GM23338 (cell line): ENCODE results near the gene APBA2. TPM values are rescaled to one million over a fixed set of nuclear protein-coding genes. Genes with fewer than 3 reads are reported as not detected.

ENCODE experiments used
- ATAC-seq: fragments of 200-7000 bp; cut with Tn5 transposase; 3 replicates; pipeline ENCODE4 v1.9.1; 2020
- DNase-seq: peaks from one replicate; pipeline ENCODE4 v3.0.0-alpha.2; 2015; ENCODE audit warnings: low spot score
- H2AFZ ChIP-seq: fragments of 200-600 bp; sonication (generic); 2 replicates; pipeline ENCODE4 v1.8.0; 2016; ENCODE audit warnings: antibody characterized with exemption, mild to moderate bottlenecking, moderate library complexity
- H3F3A ChIP-seq: fragments of 200-600 bp; sonication (generic); replicated peaks from 2 replicates; pipeline ENCODE4 v1.8.0; 2017; ENCODE audit warnings: antibody characterized with exemption, mixed run types, low read depth
- H3K27ac ChIP-seq: fragments of 200-600 bp; sonication (generic); 2 replicates; pipeline ENCODE4 v1.6.1; 2016; ENCODE audit warnings: low read depth
- H3K27me3 ChIP-seq: fragments of 200-600 bp; sonication (generic); 2 replicates; pipeline ENCODE4 v1.8.0; 2016; ENCODE audit warnings: mild to moderate bottlenecking, mixed run types, moderate library complexity; ENCODE audit not compliant: insufficient read depth
- H3K36me3 ChIP-seq: fragments of 200-600 bp; sonication (generic); 2 replicates; pipeline ENCODE4 v1.8.0; 2016; ENCODE audit warnings: mild to moderate bottlenecking; ENCODE audit not compliant: insufficient read depth
- H3K4me1 ChIP-seq: fragments of 200-600 bp; sonication (generic); 2 replicates; pipeline ENCODE4 v1.8.0; 2016; ENCODE audit warnings: mild to moderate bottlenecking, moderate library complexity; ENCODE audit not compliant: insufficient read depth
- H3K4me2 ChIP-seq: fragments of 200-600 bp; sonication (generic); 2 replicates; pipeline ENCODE4 v1.7.1; 2017; ENCODE audit warnings: mixed run types
- H3K4me3 ChIP-seq: fragments of 200-600 bp; sonication (generic); 2 replicates; pipeline ENCODE4 v1.6.1; 2016; ENCODE audit warnings: mixed run types
- H3K79me2 ChIP-seq: fragments of 200-600 bp; sonication (generic); replicated peaks from 2 replicates; pipeline ENCODE4 v1.8.0; 2017; ENCODE audit warnings: mild to moderate bottlenecking; ENCODE audit not compliant: insufficient read depth
- H3K9me2 ChIP-seq: fragments of 200-600 bp; sonication (generic); 2 replicates; pipeline ENCODE4 v1.8.0; 2017; ENCODE audit not compliant: insufficient read depth
- H4K20me1 ChIP-seq: fragments of 200-600 bp; sonication (generic); replicated peaks from 2 replicates; pipeline ENCODE4 v1.8.0; 2017; ENCODE audit warnings: mild to moderate bottlenecking; ENCODE audit not compliant: insufficient read depth
- H3K27ac Mint-ChIP-seq: 2 replicates; pipeline ENCODE4 v1.8.0; 2020; ENCODE audit warnings: inconsistent platforms, mild to moderate bottlenecking, moderate library complexity, mixed read lengths
- H3K27me3 Mint-ChIP-seq: 3 replicates; pipeline ENCODE4 v1.8.0; 2022; ENCODE audit warnings: low read depth, mild to moderate bottlenecking, moderate library complexity, mixed read lengths, inconsistent platforms; ENCODE audit not compliant: insufficient read depth, poor library complexity
- H3K36me3 Mint-ChIP-seq: 3 replicates; pipeline ENCODE4 v1.8.0; 2021; ENCODE audit warnings: low read depth, mild to moderate bottlenecking, inconsistent platforms, moderate library complexity, mixed read lengths
- H3K4me1 Mint-ChIP-seq: 3 replicates; pipeline ENCODE4 v1.8.0; 2020; ENCODE audit warnings: mild to moderate bottlenecking, inconsistent platforms, mixed read lengths
- H3K4me3 Mint-ChIP-seq: 3 replicates; pipeline ENCODE4 v1.8.0; 2021; ENCODE audit warnings: moderate library complexity, mild to moderate bottlenecking, inconsistent platforms, mixed read lengths
- H3K9me3 Mint-ChIP-seq: 3 replicates; pipeline ENCODE4 v1.8.0; 2020; ENCODE audit warnings: moderate library complexity, mild to moderate bottlenecking, inconsistent platforms, mixed read lengths
- CREB1 ChIP-seq: fragments of 250-450 bp; sonication (Bioruptor Pico); IDR thresholded peaks from 2 replicates; pipeline ENCODE4 v1.5.0; 2020; ENCODE audit warnings: low read depth, mild to moderate bottlenecking, moderate library complexity
- EZH2phosphoT487 ChIP-seq: fragments of 200-600 bp; sonication (generic); IDR thresholded peaks from one replicate; pipeline ENCODE4 v1.8.1; 2018; ENCODE audit warnings: antibody characterized with exemption; ENCODE audit not compliant: unreplicated experiment
- JUNB ChIP-seq: IDR thresholded peaks from one replicate; pipeline ENCODE4 v1.6.1; 2016; ENCODE audit warnings: antibody characterized with exemption; ENCODE audit not compliant: unreplicated experiment
- ZNF114 ChIP-seq: fragments of 250-450 bp; sonication (Bioruptor Pico); IDR thresholded peaks from 2 replicates; pipeline ENCODE4 v1.5.0; 2020; ENCODE audit warnings: mild to moderate bottlenecking, moderate library complexity
- polyA plus RNA-seq: library from polyadenylated mRNA; unstranded; fragments of >200 nt; fragmentation: Nextera tagmentation; extraction: Ambion mirVana; gene quantifications from 2 replicates; pipeline ENCODE4 v1.2.1, GENCODE V29; 2016
- total RNA-seq: library from RNA; depleted of rRNA; stranded (reverse); fragments of >200 nt; shearing (Covaris generic); gene quantifications from 2 replicates; pipeline ENCODE4 v1.2.3, GENCODE V29; 2014
- TF ChIP-seq, protein P1 (sequence below): IDR thresholded peaks from one replicate; pipeline ENCODE4 v1.6.1; 2018; ENCODE audit warnings: antibody characterized with exemption; ENCODE audit not compliant: unreplicated experiment
- TF ChIP-seq, protein P2 (sequence below), 2 experiments: fragments of 200-600 bp in 1 of 2; sonication (generic) in 1 of 2; conservative IDR thresholded peaks; 2 replicates each; pipeline versions ENCODE4 v1.5.1 to v1.6.1; 2016 to 2017; ENCODE audit warnings: antibody characterized with exemption in 2 of 2, low read depth in 2 of 2, mild to moderate bottlenecking in 2 of 2, moderate library complexity in 1 of 2
- TF ChIP-seq, protein P3 (sequence below): fragments of 250-450 bp; sonication (Bioruptor Pico); IDR thresholded peaks from 2 replicates; pipeline ENCODE4 v1.5.0; 2020; ENCODE audit warnings: mild to moderate bottlenecking, moderate library complexity

The APBA2 gene
- total and polyA plus RNA-seq, 2 experiments from 2014 or later, result 5.9 to 24.7 TPM

- TF ChIP-seq, protein P1, sequence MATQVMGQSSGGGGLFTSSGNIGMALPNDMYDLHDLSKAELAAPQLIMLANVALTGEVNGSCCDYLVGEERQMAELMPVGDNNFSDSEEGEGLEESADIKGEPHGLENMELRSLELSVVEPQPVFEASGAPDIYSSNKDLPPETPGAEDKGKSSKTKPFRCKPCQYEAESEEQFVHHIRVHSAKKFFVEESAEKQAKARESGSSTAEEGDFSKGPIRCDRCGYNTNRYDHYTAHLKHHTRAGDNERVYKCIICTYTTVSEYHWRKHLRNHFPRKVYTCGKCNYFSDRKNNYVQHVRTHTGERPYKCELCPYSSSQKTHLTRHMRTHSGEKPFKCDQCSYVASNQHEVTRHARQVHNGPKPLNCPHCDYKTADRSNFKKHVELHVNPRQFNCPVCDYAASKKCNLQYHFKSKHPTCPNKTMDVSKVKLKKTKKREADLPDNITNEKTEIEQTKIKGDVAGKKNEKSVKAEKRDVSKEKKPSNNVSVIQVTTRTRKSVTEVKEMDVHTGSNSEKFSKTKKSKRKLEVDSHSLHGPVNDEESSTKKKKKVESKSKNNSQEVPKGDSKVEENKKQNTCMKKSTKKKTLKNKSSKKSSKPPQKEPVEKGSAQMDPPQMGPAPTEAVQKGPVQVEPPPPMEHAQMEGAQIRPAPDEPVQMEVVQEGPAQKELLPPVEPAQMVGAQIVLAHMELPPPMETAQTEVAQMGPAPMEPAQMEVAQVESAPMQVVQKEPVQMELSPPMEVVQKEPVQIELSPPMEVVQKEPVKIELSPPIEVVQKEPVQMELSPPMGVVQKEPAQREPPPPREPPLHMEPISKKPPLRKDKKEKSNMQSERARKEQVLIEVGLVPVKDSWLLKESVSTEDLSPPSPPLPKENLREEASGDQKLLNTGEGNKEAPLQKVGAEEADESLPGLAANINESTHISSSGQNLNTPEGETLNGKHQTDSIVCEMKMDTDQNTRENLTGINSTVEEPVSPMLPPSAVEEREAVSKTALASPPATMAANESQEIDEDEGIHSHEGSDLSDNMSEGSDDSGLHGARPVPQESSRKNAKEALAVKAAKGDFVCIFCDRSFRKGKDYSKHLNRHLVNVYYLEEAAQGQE, result no peak
Observed at GRCh38 chr15:28994831-28995596, 109.2 kb downstream of the APBA2 start (continued).

DNA sequence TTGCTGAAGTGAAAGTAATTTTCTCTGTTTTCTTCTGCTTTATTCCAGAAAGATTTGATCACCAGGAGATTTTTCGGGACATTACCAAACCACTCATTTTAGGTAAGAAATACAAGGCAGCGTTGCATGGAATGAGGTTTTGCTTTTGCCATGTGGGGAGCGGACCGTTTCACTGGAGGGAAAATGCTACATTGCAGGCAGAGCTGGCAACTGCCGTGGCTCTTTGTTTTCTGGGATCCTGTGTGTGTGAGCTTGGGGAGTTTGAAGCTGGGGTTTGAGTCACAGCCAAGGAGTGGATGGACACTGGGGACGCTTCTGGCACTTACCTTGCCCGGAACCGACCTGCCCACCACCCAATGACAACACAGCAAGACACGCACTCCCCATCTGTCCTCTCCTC, 109.9 kb downstream of the APBA2 start:
- Mint-ChIP-seq H3K27ac (no peak overlapping the region), H3K4me3 (no peak overlapping the region), H3K4me1 (peaks cover 33% of the 10 kb centered on the region), H3K36me3 (peaks cover 4% of the 10 kb centered on the region; the same call in 1 of the 3 replicates), H3K9me3 (no peaks in the 10 kb centered on the region), H3K27me3 (peaks cover 4% of the 10 kb centered on the region)
- Histone ChIP-seq H4K20me1 (no peaks in the 10 kb centered on the region), H3K4me3 (no peak overlapping the region), H3K9me2 (no peaks in the 10 kb centered on the region), H3K4me2 (no peak overlapping the region), H3K27ac (no peak overlapping the region), H3F3A (no peaks in the 10 kb centered on the region), H3K27me3 (no peaks in the 10 kb centered on the region), H3K4me1 (peaks cover 11% of the 10 kb centered on the region; the same call in 1 of the 2 replicates), H3K79me2 (no peaks in the 10 kb centered on the region), H2AFZ (no peak overlapping the region), H3K36me3 (no peaks in the 10 kb centered on the region)
- no peak for DNase-seq
- no peak for ATAC-seq
- TF ChIP-seq ZNF114 (CRISPR knock-in tag) (no peak), CREB1 (CRISPR knock-in tag) (no peak), JUNB (no peak)

- Mint-ChIP-seq H3K27ac (no peak overlapping the region), H3K9me3 (no peaks in the 10 kb centered on the region)
- TF ChIP-seq CREB1 (CRISPR knock-in tag) (no peak), EZH2phosphoT487 (no peak)
- TF ChIP-seq, protein P2, sequence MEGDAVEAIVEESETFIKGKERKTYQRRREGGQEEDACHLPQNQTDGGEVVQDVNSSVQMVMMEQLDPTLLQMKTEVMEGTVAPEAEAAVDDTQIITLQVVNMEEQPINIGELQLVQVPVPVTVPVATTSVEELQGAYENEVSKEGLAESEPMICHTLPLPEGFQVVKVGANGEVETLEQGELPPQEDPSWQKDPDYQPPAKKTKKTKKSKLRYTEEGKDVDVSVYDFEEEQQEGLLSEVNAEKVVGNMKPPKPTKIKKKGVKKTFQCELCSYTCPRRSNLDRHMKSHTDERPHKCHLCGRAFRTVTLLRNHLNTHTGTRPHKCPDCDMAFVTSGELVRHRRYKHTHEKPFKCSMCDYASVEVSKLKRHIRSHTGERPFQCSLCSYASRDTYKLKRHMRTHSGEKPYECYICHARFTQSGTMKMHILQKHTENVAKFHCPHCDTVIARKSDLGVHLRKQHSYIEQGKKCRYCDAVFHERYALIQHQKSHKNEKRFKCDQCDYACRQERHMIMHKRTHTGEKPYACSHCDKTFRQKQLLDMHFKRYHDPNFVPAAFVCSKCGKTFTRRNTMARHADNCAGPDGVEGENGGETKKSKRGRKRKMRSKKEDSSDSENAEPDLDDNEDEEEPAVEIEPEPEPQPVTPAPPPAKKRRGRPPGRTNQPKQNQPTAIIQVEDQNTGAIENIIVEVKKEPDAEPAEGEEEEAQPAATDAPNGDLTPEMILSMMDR (conservative IDR thresholded peaks at IDR 0.05; ENCODE audit: low read depth in 2 of 2), result no peak
- TF ChIP-seq, protein P3, sequence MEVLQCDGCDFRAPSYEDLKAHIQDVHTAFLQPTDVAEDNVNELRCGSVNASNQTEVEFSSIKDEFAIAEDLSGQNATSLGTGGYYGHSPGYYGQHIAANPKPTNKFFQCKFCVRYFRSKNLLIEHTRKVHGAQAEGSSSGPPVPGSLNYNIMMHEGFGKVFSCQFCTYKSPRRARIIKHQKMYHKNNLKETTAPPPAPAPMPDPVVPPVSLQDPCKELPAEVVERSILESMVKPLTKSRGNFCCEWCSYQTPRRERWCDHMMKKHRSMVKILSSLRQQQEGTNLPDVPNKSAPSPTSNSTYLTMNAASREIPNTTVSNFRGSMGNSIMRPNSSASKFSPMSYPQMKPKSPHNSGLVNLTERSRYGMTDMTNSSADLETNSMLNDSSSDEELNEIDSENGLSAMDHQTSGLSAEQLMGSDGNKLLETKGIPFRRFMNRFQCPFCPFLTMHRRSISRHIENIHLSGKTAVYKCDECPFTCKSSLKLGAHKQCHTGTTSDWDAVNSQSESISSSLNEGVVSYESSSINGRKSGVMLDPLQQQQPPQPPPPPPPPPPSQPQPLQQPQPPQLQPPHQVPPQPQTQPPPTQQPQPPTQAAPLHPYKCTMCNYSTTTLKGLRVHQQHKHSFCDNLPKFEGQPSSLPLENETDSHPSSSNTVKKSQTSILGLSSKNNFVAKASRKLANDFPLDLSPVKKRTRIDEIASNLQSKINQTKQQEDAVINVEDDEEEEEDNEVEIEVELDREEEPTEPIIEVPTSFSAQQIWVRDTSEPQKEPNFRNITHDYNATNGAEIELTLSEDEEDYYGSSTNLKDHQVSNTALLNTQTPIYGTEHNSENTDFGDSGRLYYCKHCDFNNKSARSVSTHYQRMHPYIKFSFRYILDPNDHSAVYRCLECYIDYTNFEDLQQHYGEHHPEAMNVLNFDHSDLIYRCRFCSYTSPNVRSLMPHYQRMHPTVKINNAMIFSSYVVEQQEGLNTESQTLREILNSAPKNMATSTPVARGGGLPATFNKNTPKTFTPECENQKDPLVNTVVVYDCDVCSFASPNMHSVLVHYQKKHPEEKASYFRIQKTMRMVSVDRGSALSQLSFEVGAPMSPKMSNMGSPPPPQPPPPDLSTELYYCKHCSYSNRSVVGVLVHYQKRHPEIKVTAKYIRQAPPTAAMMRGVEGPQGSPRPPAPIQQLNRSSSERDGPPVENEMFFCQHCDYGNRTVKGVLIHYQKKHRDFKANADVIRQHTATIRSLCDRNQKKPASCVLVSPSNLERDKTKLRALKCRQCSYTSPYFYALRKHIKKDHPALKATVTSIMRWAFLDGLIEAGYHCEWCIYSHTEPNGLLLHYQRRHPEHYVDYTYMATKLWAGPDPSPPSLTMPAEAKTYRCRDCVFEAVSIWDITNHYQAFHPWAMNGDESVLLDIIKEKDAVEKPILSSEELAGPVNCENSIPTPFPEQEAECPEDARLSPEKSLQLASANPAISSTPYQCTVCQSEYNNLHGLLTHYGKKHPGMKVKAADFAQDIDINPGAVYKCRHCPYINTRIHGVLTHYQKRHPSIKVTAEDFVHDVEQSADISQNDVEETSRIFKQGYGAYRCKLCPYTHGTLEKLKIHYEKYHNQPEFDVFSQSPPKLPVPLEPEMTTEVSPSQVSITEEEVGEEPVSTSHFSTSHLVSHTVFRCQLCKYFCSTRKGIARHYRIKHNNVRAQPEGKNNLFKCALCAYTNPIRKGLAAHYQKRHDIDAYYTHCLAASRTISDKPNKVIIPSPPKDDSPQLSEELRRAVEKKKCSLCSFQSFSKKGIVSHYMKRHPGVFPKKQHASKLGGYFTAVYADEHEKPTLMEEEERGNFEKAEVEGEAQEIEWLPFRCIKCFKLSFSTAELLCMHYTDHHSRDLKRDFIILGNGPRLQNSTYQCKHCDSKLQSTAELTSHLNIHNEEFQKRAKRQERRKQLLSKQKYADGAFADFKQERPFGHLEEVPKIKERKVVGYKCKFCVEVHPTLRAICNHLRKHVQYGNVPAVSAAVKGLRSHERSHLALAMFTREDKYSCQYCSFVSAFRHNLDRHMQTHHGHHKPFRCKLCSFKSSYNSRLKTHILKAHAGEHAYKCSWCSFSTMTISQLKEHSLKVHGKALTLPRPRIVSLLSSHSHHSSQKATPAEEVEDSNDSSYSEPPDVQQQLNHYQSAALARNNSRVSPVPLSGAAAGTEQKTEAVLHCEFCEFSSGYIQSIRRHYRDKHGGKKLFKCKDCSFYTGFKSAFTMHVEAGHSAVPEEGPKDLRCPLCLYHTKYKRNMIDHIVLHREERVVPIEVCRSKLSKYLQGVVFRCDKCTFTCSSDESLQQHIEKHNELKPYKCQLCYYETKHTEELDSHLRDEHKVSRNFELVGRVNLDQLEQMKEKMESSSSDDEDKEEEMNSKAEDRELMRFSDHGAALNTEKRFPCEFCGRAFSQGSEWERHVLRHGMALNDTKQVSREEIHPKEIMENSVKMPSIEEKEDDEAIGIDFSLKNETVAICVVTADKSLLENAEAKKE (CRISPR knock-in tag), result no peak
Observed at GRCh38 chr15:28996289-28996688, 110.5 kb downstream of the APBA2 start.

More at GRCh38 chr15:28996289-28996688, 110.5 kb downstream of the APBA2 start:
- Histone ChIP-seq H3K36me3 (no peaks in the 10 kb centered on the region), H3K9me2 (no peaks in the 10 kb centered on the region), H4K20me1 (no peaks in the 10 kb centered on the region), H3K27me3 (no peaks in the 10 kb centered on the region), H3K27ac (no peak overlapping the region), H3F3A (no peaks in the 10 kb centered on the region), H2AFZ (no peak overlapping the region), H3K79me2 (no peaks in the 10 kb centered on the region), H3K4me3 (no peak overlapping the region), H3K4me1 (peaks cover 11% of the 10 kb centered on the region; the same call in 1 of the 2 replicates), H3K4me2 (no peak overlapping the region)
- peaks cover 4% of the 10 kb centered on the region; the same call in 1 of the 3 replicates for H3K36me3 Mint-ChIP-seq
- peaks cover 33% of the 10 kb centered on the region for H3K4me1 Mint-ChIP-seq
- no peak overlapping the region for H3K4me3 Mint-ChIP-seq
- H3K27me3 Mint-ChIP-seq, result peaks cover 4% of the 10 kb centered on the region
- DNase-seq (no peak), ATAC-seq (no peak)
